Measurements from ENCODE around the gene FKBP4.

The FKBP4 gene

GRCh38 chr12:2801044-2801783, 6.4 kb downstream of the FKBP4 start:
- no peak overlapping the region; the same call in 1 of the 2 replicates for H3K27ac ChIP-seq
- TF ChIP-seq ZFX (IDR thresholded peaks at IDR 0.05; ENCODE audit: borderline replicate concordance) (no peak), CTCF (IDR thresholded peaks at IDR 0.05) (no peak)

GRCh38 chr12:2803635-2804392, 9.0 kb downstream of the FKBP4 start:
- peak overlapping the region; percentile 21; the same call in 1 of the 2 replicates for H3K27ac ChIP-seq
- TF ChIP-seq CTCF (IDR thresholded peaks at IDR 0.05) (no peak), ZFX (IDR thresholded peaks at IDR 0.05; ENCODE audit: borderline replicate concordance) (no peak)

GRCh38 chr12:2804393-2805142, 9.8 kb downstream of the FKBP4 start:
- TF ChIP-seq ZFX (IDR thresholded peaks at IDR 0.05; ENCODE audit: borderline replicate concordance) (no peak), CTCF (IDR thresholded peaks at IDR 0.05) (no peak)
- peak overlapping the region; percentile 21; the same call in 1 of the 2 replicates for H3K27ac ChIP-seq

- H3K27ac ChIP-seq, result peak overlapping the region; percentile 21; the same call in 1 of the 2 replicates
- no peak for TF ChIP-seq ZFX (IDR thresholded peaks at IDR 0.05; ENCODE audit: borderline replicate concordance)
- TF ChIP-seq CTCF (IDR thresholded peaks at IDR 0.05), result no peak
Measured at GRCh38 chr12:2805143-2805520, 10.4 kb downstream of the FKBP4 start.

- TF ChIP-seq CTCF (IDR thresholded peaks at IDR 0.05) (no peak), ZFX (IDR thresholded peaks at IDR 0.05; ENCODE audit: borderline replicate concordance) (no peak)
- no peak overlapping the region for H3K27ac ChIP-seq
Measured at GRCh38 chr12:2806700-2807099, 11.9 kb downstream of the FKBP4 start.

GRCh38 chr12:2811801-2812200, 17.0 kb downstream of the FKBP4 start:
- H3K27ac ChIP-seq, result peak overlapping the region; percentile 91
- TF ChIP-seq ZFX (IDR thresholded peaks at IDR 0.05; ENCODE audit: borderline replicate concordance) (no peak), CTCF (IDR thresholded peaks at IDR 0.05) (no peak)

Data from 22Rv1 (cell line).